K562 (cell line): ENCODE data around the gene IKZF3.

Experiments
- PATZ1 ChIP-seq: fragments of 250-450 bp; sonication (Bioruptor Pico); IDR thresholded peaks from 2 replicates; pipeline ENCODE4 v1.5.0; 2020; ENCODE audit warnings: mild to moderate bottlenecking, borderline replicate concordance
- PREB ChIP-seq: sonication (generic); formaldehyde crosslinking; IDR thresholded peaks from 2 replicates; pipeline ENCODE4 v1.8.1; 2023; ENCODE audit warnings: mild to moderate bottlenecking, missing genetic modification reagents
- SRSF9 ChIP-seq: fragments of 200-400 bp; formaldehyde crosslinking; IDR thresholded peaks from 2 replicates; pipeline ENCODE4 v1.6.1; 2017; ENCODE audit warnings: low read depth, low read length, borderline replicate concordance
- ZNF740 ChIP-seq, 3 experiments: fragments of 200-800 bp in 1 of 3; sonication (Bioruptor generic) in 1 of 3; sonication (generic) in 1 of 3; formaldehyde crosslinking in 1 of 3; IDR thresholded peaks; 2 replicates each; pipeline versions ENCODE4 v1.6.1 to v1.8.0; 2016 to 2022; ENCODE audit warnings: mild to moderate bottlenecking in 2 of 3, missing compliant biosample characterization in 2 of 3, missing genetic modification characterization in 2 of 3, missing genetic modification reagents in 1 of 3

- TF ChIP-seq ZNF740 (CRISPR knock-in tag; IDR thresholded peaks at IDR 0.05) = no peak
- no peak for TF ChIP-seq ZNF740 (tag; IDR thresholded peaks at IDR 0.05)
- no peak for TF ChIP-seq PATZ1 (CRISPR knock-in tag)
- no peak for TF ChIP-seq PREB (CRISPR knock-in tag)
- TF ChIP-seq SRSF9 = no peak
Observed at GRCh38 chr17:39714234-39714633, 149.9 kb downstream of the IKZF3 start.
